ENCODE measurements around the gene GTPBP8. TPM values are rescaled to one million over a fixed set of nuclear protein-coding genes. Genes with fewer than 3 reads are reported as not detected.

The GTPBP8 gene
- total RNA-seq, 1 experiment from 2014 or later = 19.5 TPM

DNA sequence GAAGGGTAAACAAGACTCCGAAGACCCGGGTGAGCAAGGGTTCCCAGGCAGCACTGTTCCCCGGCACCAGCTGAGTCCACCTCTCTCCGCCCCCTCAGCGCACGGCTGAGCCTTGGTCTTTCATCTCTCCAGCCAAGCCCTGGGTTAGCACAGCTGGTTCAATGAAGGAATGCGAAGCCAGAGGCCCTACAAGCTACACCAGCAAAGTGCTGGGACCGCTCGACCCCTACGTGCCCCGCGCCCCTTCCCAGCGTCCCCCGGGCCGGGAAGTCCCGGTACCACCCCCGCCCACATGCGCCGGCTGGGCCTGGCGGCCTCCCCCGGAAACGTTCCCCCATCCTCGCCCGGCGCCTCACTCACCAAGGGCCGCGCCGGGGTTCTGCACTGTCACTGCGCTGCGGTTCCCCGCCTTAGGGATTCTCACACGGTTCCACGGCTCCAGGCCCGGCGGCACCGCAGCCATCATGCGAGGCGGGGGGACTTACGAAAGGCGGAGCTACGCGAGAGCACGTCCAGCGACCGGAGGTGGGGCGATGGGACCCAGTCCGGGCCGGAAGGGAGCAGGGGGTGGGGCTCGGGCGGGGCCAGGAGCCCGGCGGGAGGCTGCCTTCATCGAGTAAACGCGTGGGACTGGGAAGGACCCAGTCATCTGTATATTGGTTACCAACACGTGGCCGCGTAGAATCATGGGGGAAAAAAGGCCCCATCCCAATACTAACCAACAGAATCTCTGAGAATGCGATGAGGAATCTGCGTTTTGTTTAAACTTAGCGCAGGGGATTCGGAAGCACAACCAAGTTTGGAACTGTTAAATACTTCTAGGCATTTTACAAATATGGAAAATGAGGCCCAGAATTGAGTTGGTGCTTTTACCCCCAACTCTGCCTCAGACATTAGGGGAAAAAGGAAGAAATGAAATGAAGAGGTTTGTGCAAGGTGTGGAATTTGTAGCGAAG, 28.7 kb downstream of the GTPBP8 start:
- peak; percentile 89 to 93 for DNase-seq
- Histone ChIP-seq H3K9me3 (no peaks in the 10 kb centered on the region), H3K27me3 (replicated peaks; ENCODE audit: control insufficient read depth, insufficient read depth, low read length) (no peaks in the 10 kb centered on the region), H3K4me3 (ENCODE audit: low read depth, low read length) (peak overlapping the region; percentile 94), H3K4me1 (0 out of 2 replicates have a peak, but pooled peaks cover 4% of the 10 kb centered on the region), H3K36me3 (ENCODE audit: control insufficient read depth, insufficient read depth, low read length) (no peaks in the 10 kb centered on the region; the same call in 1 of the 2 replicates)
- Mint-ChIP-seq H3K4me3 (ENCODE audit: unreplicated experiment) (peak overlapping the region; percentile 96), H3K4me1 (ENCODE audit: low read depth, unreplicated experiment) (peaks cover 7% of the 10 kb centered on the region), H3K36me3 (ENCODE audit: insufficient read depth, unreplicated experiment) (peaks cover 19% of the 10 kb centered on the region), H3K27ac (ENCODE audit: unreplicated experiment) (peak overlapping the region; percentile 93), H3K27me3 (ENCODE audit: insufficient read depth, unreplicated experiment) (no peaks in the 10 kb centered on the region), H3K9me3 (ENCODE audit: unreplicated experiment) (no peaks in the 10 kb centered on the region)
- ChIA-PET POLR2A (interaction anchor here (0.6 to 1.4 kb wide), 5 partner anchors 10 to 372 kb away, joined by 4 to 13 read pairs (median 6); partner anchors contain the start of gene GTPBP8), CTCF (interaction anchor here (0.7 to 1.5 kb wide), 2 partner anchors 14 to 16 kb away, joined by 5 to 7 read pairs; no protein-coding TSS in a partner anchor)
- intact Hi-C loops (cut with micrococcal nuclease; ENCODE audit: unreplicated experiment) = loop anchor here (1.0 kb wide), 1 partner anchor 29 kb away; the partner anchor contains the start of gene GTPBP8
- TF ChIP-seq, protein P1, sequence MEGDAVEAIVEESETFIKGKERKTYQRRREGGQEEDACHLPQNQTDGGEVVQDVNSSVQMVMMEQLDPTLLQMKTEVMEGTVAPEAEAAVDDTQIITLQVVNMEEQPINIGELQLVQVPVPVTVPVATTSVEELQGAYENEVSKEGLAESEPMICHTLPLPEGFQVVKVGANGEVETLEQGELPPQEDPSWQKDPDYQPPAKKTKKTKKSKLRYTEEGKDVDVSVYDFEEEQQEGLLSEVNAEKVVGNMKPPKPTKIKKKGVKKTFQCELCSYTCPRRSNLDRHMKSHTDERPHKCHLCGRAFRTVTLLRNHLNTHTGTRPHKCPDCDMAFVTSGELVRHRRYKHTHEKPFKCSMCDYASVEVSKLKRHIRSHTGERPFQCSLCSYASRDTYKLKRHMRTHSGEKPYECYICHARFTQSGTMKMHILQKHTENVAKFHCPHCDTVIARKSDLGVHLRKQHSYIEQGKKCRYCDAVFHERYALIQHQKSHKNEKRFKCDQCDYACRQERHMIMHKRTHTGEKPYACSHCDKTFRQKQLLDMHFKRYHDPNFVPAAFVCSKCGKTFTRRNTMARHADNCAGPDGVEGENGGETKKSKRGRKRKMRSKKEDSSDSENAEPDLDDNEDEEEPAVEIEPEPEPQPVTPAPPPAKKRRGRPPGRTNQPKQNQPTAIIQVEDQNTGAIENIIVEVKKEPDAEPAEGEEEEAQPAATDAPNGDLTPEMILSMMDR (IDR thresholded peaks at IDR 0.05; ENCODE audit: insufficient read depth in 1 of 2, low read depth in 1 of 2, low read length in 1 of 2, severe bottlenecking in 1 of 2, unreplicated experiment in 1 of 2) = no peak
- BruUV-seq (replicated peaks) = TSS peak; percentile 67

DNA sequence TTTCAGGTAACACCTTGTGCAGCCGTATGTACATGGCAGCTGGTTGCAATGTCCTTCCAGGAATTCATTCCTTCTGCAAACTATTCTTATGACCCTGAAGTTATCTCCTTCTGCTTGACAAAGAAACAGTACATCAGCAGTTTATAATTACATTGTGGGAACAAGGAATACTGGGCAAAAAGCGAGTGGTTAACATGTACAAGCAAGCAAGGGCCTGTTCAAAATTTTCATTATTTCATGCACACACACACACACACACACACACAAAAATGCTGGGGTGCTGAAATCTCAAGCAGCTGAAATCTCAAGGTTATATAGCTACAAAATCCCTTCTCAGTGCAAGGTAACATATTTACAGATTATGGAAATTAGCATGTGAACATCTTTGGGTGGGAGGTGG, 30.7 kb downstream of the GTPBP8 start:
- DNase-seq = no peak
- TF ChIP-seq, protein P1 (IDR thresholded peaks at IDR 0.05; ENCODE audit: insufficient read depth in 1 of 2, low read depth in 1 of 2, low read length in 1 of 2, severe bottlenecking in 1 of 2, unreplicated experiment in 1 of 2) = no peak
- BruUV-seq (replicated peaks) = no TSS peak
- Histone ChIP-seq H3K27me3 (replicated peaks; ENCODE audit: control insufficient read depth, insufficient read depth, low read length) (no peaks in the 10 kb centered on the region), H3K36me3 (ENCODE audit: control insufficient read depth, insufficient read depth, low read length) (no peaks in the 10 kb centered on the region; the same call in 1 of the 2 replicates), H3K9me3 (no peaks in the 10 kb centered on the region), H3K4me3 (ENCODE audit: low read depth, low read length) (no peak overlapping the region), H3K4me1 (0 out of 2 replicates have a peak, but pooled peaks cover 4% of the 10 kb centered on the region)
- ChIA-PET CTCF (no interaction called here), POLR2A (no interaction called here)
- no peaks in the 10 kb centered on the region for H3K9me3 Mint-ChIP-seq (ENCODE audit: unreplicated experiment)
- no peak overlapping the region for H3K4me3 Mint-ChIP-seq (ENCODE audit: unreplicated experiment)
- intact Hi-C loops (cut with micrococcal nuclease; ENCODE audit: unreplicated experiment) = no loop called here
- H3K27ac Mint-ChIP-seq (ENCODE audit: unreplicated experiment) = no peak overlapping the region
- peaks cover 7% of the 10 kb centered on the region for H3K4me1 Mint-ChIP-seq (ENCODE audit: low read depth, unreplicated experiment)
- no peaks in the 10 kb centered on the region for H3K27me3 Mint-ChIP-seq (ENCODE audit: insufficient read depth, unreplicated experiment)
- H3K36me3 Mint-ChIP-seq (ENCODE audit: insufficient read depth, unreplicated experiment) = peaks cover 6% of the 10 kb centered on the region

DNA sequence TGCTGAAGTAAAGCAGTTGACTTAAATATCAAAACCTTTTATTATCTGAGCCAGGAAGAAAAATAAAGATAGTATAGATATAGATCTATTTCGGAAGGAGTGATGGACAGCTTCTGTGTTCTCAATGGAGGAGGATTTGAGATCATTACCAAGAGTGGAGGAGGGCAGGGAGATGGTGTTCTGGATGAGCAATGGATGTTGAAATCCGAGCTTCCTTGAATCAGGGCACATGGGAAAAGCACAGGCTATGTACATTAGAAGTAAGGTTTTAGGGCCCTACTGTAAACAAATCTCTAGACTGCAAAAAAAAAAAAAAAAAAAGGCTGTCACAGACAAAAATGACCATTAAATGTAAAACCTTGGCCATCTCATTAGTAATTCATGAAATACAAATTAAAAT, 43.2 kb downstream of the GTPBP8 start:
- no peaks in the 10 kb centered on the region for H3K36me3 Mint-ChIP-seq (ENCODE audit: insufficient read depth, unreplicated experiment)
- Histone ChIP-seq H3K36me3 (ENCODE audit: control insufficient read depth, insufficient read depth, low read length) (no peaks in the 10 kb centered on the region), H3K9me3 (no peaks in the 10 kb centered on the region), H3K27me3 (replicated peaks; ENCODE audit: control insufficient read depth, insufficient read depth, low read length) (no peaks in the 10 kb centered on the region), H3K4me3 (ENCODE audit: low read depth, low read length) (no peak overlapping the region), H3K4me1 (no peaks in the 10 kb centered on the region)
- H3K4me1 Mint-ChIP-seq (ENCODE audit: low read depth, unreplicated experiment) = no peaks in the 10 kb centered on the region
- intact Hi-C loops (cut with micrococcal nuclease; ENCODE audit: unreplicated experiment) = no loop called here
- no peak overlapping the region for H3K27ac Mint-ChIP-seq (ENCODE audit: unreplicated experiment)
- no peak overlapping the region for H3K4me3 Mint-ChIP-seq (ENCODE audit: unreplicated experiment)
- CTCF ChIA-PET = no interaction called here
- no TSS peak for BruUV-seq (replicated peaks)
- POLR2A ChIA-PET = no interaction called here
- no peaks in the 10 kb centered on the region for H3K9me3 Mint-ChIP-seq (ENCODE audit: unreplicated experiment)
- no peaks in the 10 kb centered on the region for H3K27me3 Mint-ChIP-seq (ENCODE audit: insufficient read depth, unreplicated experiment)
- TF ChIP-seq, protein P1 (IDR thresholded peaks at IDR 0.05; ENCODE audit: insufficient read depth in 1 of 2, low read depth in 1 of 2, low read length in 1 of 2, severe bottlenecking in 1 of 2, unreplicated experiment in 1 of 2) = no peak
- no peak for DNase-seq

All from Caco-2 (cell line).